DMS53 treated with DMSO at 0.1 percent for 48 hours (cell line): ENCODE results near the gene OR2T33.
"Not testable (repeated sequence)": the region's sequence is repeated elsewhere in the genome, so short reads cannot be mapped to it uniquely, and the experiment has no call there.

Experiments used
- DNase-seq: peaks from one replicate; lab custom pipeline; 2025; ENCODE audit not compliant: unreplicated experiment; lab: John Stamatoyannopoulos, UW

OR2T33 gene, protein sequence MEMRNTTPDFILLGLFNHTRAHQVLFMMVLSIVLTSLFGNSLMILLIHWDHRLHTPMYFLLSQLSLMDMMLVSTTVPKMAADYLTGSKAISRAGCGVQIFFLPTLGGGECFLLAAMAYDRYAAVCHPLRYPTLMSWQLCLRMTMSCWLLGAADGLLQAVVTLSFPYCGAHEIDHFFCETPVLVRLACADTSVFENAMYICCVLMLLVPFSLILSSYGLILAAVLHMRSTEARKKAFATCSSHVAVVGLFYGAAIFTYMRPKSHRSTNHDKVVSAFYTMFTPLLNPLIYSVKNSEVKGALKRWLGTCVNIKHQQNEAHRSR

DNA sequence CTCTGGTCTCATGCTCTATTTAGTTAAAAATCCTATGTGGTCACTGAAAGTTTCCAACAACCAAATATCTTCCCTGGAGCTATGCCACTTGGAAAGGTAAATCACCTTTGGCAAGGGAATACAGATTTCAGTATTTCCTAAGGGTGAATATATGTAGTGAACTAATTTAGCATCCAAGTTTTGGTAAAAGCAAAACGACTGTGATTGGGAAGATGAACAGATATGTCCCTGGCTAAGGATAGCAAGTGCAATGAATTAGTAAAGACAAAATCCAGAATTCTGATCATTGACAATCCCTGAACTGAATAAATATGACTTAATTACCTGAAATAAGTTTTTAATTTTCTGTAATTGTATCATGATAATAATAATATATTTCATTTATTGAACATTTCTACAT, at the start of gene OR2T33:
Gene OR2T33 (minus strand): TSS at position 101 of the 400 bp plus-strand sequence. CDS start 4,162 bp downstream, outside the sequence.
- no peak for DNase-seq

DNA sequence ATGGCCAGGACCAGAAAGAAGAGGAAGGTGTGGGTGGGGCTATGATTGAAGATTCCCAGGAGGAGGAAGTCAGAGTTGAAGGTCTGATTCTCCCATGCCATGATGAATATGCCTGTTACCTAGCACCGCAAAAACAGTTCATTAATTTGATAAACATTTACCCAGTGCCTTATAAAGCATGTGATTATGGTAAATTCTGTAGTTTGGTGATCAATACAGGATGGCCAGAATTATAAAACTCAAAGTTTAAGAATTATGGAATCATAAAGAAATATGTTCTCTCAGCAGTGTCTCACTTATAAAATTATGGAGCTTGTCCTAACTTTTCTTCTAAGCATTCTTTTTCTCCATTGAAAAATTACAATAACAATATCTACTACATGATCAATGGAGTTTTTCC, 46.7 kb upstream of the OR2T33 start, which contains the start of gene OR2M7:
Gene OR2M7 (minus strand): TSS at position 101 of the 400 bp plus-strand sequence. CDS start 0 bp downstream, at position 101.
- DNase-seq = no peak

DNA sequence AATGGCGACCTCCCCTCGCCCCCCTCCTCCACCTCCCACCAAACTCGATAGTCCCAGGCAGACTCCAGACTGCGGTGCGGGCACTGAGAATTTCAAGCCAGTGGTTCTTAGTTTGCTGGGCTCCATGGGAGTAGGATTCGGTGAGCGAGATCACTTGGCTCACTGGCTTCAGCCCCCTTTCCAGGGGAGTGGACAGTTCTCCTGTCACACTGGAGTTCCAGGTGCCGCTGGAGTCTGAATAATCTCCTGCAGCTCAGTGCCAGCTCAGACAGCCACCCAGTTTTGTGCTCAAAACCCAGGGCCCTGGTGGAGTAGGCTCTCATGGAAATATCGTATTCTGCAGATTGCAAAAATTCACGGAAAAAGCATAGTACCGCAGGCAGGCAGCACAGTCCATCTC, 39.0 kb upstream of the OR2T33 start:
- DNase-seq = no peak

DNA sequence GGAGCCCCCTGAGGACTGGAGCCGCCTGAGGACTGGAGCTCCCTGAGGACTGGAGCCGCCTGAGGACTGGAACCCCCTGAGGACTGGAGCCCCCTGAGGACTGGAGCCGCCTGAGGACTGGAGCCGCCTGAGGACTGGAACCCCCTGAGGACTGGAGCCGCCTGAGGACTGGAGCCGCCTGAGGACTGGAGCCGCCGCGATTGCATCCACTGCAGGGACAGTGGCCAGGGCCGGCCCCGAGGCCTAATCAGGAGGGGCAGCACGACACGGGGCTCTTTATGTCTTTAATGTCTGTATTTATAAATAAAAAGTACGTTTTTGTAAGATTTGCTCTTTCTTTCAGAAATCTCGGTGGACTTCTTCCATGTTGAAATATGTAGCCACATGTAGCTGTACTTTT, 29.0 kb upstream of the OR2T33 start:
- not testable (repeated sequence) for DNase-seq

DNA sequence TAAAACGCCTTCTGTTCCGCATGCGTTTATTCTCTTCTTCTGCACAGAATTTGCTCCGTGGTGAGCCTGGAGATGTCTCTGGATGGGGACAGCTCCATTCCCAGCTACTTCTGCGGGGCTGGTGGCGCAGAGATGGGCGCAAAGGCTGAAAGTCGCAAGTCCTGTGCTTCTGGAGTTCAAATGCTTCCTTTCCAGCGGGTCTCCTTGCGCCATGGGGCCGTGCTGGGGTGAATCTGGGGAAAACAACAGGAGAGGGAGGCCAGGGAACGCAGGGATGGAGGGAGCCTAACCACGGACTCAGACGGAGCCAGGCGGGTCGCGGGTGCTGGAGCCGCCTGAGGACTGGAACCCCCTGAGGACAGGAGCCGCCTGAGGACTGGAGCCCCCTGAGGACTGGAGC, 28.3 kb upstream of the OR2T33 start:
- no peak for DNase-seq

DNA sequence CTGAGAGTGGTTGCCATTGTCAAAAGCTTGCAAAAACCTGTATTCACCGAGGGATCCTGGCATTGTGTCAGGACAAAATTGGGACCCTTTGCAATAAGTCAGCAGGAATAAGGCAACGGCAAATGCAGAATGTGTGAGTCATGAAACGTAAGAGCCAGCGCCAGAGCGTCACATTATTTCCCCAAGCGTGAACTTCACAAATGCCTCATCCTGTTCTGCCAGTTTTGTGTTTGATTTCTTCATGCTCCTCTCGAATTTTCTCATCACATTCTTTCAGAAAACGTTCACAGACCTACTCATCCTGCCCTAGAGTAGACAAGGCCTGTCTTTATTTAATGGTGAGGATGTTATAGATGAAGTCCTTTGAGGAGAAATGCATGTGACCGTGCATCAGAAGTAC, 27.9 kb upstream of the OR2T33 start:
- peak; percentile 28 for DNase-seq

DNA sequence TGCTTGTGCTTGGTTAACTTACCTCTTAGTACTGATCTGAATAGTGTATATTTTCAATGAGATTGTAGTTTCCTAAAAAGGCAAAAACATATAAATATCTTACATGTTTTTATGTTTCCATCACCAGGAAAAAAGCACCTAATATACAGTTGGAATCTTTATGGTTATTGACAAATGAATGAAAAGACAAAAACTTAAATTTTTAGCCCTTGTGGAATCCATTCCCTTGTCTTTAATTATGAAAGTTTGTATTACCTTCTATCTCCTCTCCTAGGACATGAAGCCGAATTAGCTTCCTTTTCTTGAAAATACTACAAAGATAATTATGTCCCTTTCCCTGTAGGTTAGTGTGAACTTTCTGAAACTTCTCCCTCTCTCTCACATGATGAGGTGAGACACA, 25.5 kb upstream of the OR2T33 start, which contains the start of gene OR2T12:
Gene OR2T12 (minus strand): TSS at position 101 of the 400 bp plus-strand sequence. CDS start 7,846 bp downstream, outside the sequence.
- DNase-seq = no peak

DNA sequence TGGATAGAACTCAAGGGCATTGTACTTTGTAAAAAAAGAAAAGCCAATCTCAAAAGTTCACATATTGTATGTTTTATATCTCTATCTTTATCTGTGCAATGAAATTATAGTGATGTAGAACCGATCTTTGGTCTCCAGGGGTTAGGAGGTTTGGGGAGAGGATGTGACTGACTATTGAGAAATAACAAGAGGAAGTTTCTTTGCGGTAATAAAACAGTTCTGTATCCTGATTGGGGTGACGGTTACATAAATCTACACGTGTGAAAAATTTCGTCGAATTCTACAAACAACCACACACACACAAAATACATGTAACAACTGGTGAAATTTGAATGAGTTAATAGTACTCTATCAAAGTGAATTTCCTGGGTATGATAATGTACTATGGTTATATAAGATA, 10.6 kb upstream of the OR2T33 start:
- DNase-seq = no peak

DNA sequence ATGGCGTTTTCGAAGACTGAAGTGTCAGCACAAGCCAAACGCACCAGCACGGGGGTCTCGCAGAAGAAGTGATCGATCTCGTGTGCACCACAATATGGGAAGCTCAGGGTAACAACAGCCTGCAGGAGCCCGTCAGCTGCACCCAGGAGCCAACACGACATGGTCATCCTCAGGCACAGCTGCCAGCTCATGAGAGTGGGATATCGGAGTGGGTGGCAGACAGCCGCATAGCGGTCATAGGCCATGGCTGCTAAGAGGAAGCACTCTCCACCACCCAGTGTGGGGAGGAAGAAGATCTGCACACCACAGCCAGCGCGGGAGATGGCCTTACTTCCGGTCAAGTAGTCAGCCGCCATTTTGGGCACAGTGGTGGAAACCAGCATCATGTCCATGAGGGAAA, 4.6 kb downstream of the OR2T33 start:
- not testable (repeated sequence) for DNase-seq

DNA sequence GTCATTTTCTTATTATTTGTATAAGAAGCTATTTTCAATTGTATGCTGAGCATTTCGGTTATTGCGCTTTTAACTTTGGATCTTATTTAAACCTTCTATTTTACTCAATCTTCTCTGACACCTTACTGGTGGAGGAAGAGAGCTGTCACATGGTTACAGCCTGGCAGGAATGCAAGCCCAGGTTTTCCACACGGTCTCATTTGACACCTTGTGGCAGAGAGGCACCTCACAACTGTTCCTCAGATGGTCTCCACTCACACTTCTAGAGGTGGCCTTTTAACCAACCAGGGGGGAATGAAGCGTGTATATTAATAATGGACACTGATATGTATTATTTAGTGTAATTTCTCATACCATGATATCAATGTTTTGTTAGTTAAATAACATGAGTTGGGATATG, 9.6 kb downstream of the OR2T33 start:
- no peak for DNase-seq

DNA sequence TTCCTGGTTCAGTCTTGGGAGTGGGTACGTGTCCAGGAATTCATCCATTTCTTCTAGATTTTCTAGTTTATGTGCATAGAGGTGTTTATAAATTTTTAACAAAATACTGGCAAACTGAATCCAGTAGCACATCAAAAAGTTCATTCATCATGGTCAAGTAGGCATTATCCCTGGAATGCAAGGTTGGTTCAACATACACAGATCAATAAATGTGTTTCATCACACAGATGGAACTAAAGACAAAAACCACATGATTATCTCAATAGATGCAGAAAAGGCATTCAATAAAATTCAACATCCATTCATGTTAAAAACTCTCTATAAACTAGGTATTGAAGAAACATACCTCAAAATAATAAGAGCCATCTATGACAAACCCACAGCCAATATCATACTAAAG, 18.5 kb downstream of the OR2T33 start:
- not testable (repeated sequence) for DNase-seq

DNA sequence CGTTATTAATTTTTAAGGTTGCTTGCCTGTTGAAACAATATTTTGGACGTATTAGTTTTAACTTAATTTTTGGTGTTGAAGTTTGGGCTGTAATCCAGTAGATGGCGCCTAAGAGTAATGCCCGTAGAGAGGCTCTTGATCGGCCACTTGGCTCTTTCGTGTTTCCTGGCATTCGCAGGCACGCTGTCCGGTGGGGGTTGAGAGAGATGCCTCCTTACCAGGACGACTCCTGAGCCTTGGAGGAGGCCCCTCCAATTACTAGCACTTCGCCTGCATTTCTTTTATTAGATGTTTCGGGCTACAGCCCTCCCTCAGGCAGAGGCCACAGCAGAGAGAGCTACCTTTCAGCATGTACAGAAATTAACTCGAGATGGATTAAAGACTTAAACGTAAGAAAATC, 34.6 kb downstream of the OR2T33 start:
- DNase-seq = peak; percentile 59

DNA sequence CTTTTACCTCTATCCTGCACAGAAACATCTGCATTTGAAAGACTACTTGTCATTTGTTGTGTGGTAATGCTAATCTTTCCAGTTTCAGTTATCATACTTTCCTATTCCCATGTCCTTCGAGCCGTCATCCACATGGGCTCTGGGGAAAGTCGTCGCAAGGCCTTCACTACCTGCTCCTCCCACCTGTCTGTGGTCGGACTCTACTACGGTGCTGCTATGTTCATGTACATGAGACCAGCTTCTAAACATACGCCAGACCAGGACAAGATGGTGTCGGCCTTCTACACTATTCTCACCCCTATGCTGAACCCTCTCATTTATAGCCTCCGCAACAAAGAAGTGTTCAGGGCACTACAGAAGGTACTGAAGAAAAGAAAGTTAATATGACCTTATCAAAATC, 38.3 kb downstream of the OR2T33 start:
- DNase-seq = no peak

DNA sequence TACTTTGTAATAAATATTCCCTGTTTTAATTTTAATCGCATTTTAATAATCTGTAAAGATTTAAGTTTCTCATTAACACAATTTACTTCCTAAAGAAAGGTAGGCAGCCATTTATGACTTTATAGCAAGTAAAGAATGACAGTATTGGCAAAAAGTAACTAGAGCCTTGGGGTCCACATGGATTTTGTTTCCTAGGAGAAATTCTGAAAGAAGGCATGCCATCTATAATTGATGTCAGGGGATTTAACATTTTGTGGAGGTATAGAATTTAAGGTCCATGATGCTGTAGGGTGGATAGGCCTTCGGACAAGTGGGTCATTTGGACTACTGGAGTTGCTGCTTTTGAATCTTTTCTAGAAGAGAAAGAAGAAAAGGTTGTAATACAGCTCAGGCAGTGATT, 46.7 kb downstream of the OR2T33 start, which contains the start of gene OR2M4:
Gene OR2M4 (plus strand): TSS at position 301 of the 400 bp plus-strand sequence. CDS start 7,512 bp downstream, outside the sequence.
- DNase-seq = no peak

DNA sequence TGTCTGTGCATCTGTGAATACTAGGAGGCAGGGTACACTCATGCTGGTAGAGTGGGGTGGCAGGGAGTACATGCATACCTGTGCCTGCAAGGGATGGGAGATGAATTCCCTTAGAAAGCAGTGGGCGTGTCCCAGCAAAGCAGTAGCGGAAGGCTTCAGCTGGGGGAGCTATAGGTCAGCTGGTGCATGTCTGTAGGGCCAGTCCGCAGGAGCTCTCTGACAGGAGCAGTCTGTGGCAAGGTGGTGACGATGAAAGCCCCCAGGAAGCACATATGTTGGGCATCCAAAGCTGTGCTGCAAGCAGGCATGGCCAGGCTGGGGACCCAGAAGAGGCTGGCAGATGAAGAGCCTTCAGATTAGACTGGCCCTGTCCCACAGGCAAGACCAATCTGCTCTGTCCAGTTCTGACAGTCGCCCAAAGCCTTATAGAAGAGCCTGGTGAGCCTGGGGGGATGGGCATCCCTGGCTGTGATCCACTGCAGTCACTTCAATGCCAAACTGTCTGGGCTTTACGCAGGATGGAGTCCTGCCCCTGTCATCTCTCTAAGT, 48.3 kb downstream of the OR2T33 start:
- DNase-seq = no peak

DNA sequence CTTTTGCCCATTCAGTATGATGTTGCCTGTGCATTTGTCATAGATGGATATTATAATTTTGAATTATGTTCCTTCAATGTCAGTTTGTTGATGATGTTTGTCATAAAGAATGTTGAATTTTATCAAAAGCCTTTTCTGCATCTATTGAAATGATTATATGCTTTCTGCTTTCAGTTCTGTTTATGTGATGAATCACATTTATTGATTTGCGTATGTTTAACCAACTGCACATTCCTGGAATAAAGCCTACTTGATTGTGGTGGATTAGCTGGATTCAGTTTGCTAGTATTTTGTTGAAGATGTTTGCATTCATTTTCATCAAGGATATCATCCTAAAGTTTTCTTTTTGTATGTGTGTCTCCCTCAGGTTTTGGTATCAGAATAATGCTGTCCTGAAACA, 52.2 kb downstream of the OR2T33 start:
- no peak for DNase-seq
